HepG2 (cell line): ENCODE results near the gene ZDHHC19.

ENCODE experiments used
- ARHGAP35 ChIP-seq: sonication (generic); formaldehyde crosslinking; IDR thresholded peaks from 2 replicates; pipeline ENCODE4 v1.9.0; 2022; ENCODE audit warnings: mild to moderate bottlenecking, inconsistent platforms, moderate library complexity, missing genetic modification reagents, borderline replicate concordance
- ARNTL ChIP-seq: sonication (generic); formaldehyde crosslinking; IDR thresholded peaks from 2 replicates; pipeline ENCODE4 v1.4.0; 2020; ENCODE audit warnings: mild to moderate bottlenecking, missing genetic modification reagents
- CTCF ChIP-seq: sonication (generic); formaldehyde crosslinking; IDR thresholded peaks from 2 replicates; pipeline ENCODE4 v1.5.0; 2020; ENCODE audit warnings: mild to moderate bottlenecking, missing genetic modification reagents, moderate library complexity
- EP300 ChIP-seq, 3 experiments: sonication (generic) in 1 of 3; formaldehyde crosslinking in 1 of 3; IDR thresholded peaks; 2 replicates each; pipeline versions ENCODE4 v1.5.1 to v1.6.1; 2011 to 2020; ENCODE audit warnings: low read depth in 2 of 3, low read length in 2 of 3, borderline replicate concordance in 1 of 3, improper control_type of control experiment in 1 of 3, mild to moderate bottlenecking in 1 of 3, missing genetic modification reagents in 1 of 3, moderate library complexity in 1 of 3
- JARID2 ChIP-seq: sonication (generic); formaldehyde crosslinking; IDR thresholded peaks from 2 replicates; pipeline ENCODE4 v1.8.1; 2023; ENCODE audit warnings: missing genetic modification reagents, inconsistent platforms; ENCODE audit not compliant: insufficient replicate concordance
- KAT2B ChIP-seq: fragments of 150-350 bp; IDR thresholded peaks from 2 replicates; pipeline ENCODE4 v1.6.1; 2014; ENCODE audit warnings: low read depth, low read length, borderline replicate concordance
- POLR2A ChIP-seq, 2 experiments: IDR thresholded peaks; 2 replicates each; pipeline ENCODE4 v1.6.1; 2011; ENCODE audit warnings: low read depth in 2 of 2, low read length in 2 of 2, mild to moderate bottlenecking in 1 of 2, moderate library complexity in 1 of 2; ENCODE audit not compliant: insufficient read depth in 1 of 2
- ZNF562 ChIP-seq: sonication (generic); formaldehyde crosslinking; IDR thresholded peaks from 2 replicates; pipeline ENCODE4 v1.8.0; 2022; ENCODE audit warnings: missing genetic modification reagents, borderline replicate concordance
- ZSCAN21 ChIP-seq: sonication (generic); formaldehyde crosslinking; IDR thresholded peaks from 2 replicates; pipeline ENCODE4 v1.8.0; 2022; ENCODE audit warnings: mild to moderate bottlenecking, missing genetic modification reagents, moderate library complexity, borderline replicate concordance
- TF ChIP-seq, protein P1 (sequence below): IDR thresholded peaks from 2 replicates; pipeline ENCODE4 v1.6.1; 2016
- TF ChIP-seq, protein P2 (sequence below): sonication (generic); formaldehyde crosslinking; IDR thresholded peaks from 2 replicates; pipeline ENCODE4 v1.8.1; 2022; ENCODE audit warnings: mild to moderate bottlenecking, missing genetic modification reagents

DNA sequence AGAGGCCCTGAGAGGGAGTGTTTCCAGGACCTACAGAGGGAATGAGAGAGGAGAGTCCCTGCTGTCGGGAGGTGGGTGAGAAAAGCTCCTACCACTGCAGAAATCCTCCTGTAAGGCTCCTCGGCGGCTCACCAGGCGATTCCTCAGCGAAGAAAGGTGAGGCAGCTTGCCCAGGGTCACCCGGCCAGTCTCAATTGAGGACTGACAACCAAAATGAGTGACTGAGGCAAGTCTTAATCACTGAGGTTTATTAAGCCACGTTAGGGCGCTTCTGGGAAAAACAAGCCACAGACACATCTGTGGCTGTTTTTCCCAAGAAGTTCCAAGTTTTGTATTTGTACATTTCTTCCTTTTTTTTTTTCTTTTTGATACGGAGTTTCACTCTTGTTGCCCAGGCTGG, 48.5 kb downstream of the ZDHHC19 start:
- no peak for TF ChIP-seq KAT2B
- no peak for TF ChIP-seq JARID2 (CRISPR knock-in tag)
- TF ChIP-seq EP300 (IDR thresholded peaks at IDR 0.05; ENCODE audit: low read depth in 2 of 2, low read length in 2 of 2): no peak
- no peak for TF ChIP-seq EP300 (CRISPR knock-in tag; IDR thresholded peaks at IDR 0.05; ENCODE audit: borderline replicate concordance)
- TF ChIP-seq ARHGAP35 (CRISPR knock-in tag): no peak
- TF ChIP-seq, protein P1, sequence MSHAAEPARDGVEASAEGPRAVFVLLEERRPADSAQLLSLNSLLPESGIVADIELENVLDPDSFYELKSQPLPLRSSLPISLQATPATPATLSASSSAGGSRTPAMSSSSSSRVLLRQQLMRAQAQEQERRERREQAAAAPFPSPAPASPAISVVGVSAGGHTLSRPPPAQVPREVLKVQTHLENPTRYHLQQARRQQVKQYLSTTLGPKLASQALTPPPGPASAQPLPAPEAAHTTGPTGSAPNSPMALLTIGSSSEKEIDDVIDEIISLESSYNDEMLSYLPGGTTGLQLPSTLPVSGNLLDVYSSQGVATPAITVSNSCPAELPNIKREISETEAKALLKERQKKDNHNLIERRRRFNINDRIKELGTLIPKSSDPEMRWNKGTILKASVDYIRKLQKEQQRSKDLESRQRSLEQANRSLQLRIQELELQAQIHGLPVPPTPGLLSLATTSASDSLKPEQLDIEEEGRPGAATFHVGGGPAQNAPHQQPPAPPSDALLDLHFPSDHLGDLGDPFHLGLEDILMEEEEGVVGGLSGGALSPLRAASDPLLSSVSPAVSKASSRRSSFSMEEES (CRISPR knock-in tag): no peak
- no peak for TF ChIP-seq ZSCAN21 (CRISPR knock-in tag)
- TF ChIP-seq CTCF (CRISPR knock-in tag): no peak
- TF ChIP-seq ARNTL (CRISPR knock-in tag): no peak
- TF ChIP-seq, protein P2, sequence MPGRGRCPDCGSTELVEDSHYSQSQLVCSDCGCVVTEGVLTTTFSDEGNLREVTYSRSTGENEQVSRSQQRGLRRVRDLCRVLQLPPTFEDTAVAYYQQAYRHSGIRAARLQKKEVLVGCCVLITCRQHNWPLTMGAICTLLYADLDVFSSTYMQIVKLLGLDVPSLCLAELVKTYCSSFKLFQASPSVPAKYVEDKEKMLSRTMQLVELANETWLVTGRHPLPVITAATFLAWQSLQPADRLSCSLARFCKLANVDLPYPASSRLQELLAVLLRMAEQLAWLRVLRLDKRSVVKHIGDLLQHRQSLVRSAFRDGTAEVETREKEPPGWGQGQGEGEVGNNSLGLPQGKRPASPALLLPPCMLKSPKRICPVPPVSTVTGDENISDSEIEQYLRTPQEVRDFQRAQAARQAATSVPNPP (CRISPR knock-in tag): no peak
- no peak for TF ChIP-seq ZNF562 (CRISPR knock-in tag)
- no peak for TF ChIP-seq POLR2A (IDR thresholded peaks at IDR 0.05; ENCODE audit: insufficient read depth in 1 of 2, low read depth in 2 of 2, low read length in 2 of 2)
